Measurements from ENCODE around the gene METRN. TPM values are rescaled to one million over a fixed set of nuclear protein-coding genes. Genes with fewer than 3 reads are reported as not detected.

Gene METRN
- total RNA-seq, 4 donors from 2014 or later: 10.0 to 30.9 (median 15.8) TPM

DNA sequence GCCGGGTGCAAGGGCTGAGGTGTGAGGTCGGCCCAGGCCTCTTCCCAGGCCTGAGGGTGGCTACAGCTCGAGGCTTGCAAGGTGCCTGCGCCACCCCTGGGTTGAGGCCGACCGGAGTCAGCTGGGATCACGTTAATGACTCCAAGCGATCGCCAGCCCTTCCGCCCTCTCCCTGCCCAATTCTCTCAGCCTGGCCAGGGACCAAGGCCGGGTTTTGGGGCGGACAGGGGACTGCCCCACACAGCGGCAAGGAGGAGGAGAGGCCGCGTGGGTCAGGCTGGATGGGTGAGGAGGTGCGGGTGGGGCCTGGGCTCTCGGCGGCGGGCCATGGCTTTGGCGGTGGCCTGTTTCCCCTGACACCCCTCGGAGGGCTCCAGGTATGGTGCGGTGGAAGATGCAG is 21.6 kb upstream of the METRN start:
- H3K4me3 ChIP-seq: no peak overlapping the region
- 13% methylated on average over 9 of the region's 22 CpGs for WGBS
- peak overlapping the region; percentile 32 for H3K27ac ChIP-seq
- DNase-seq (ENCODE audit: low spot score in 2 of 2): no peak
- no peaks in the 10 kb centered on the region for H3K9me3 ChIP-seq
- peaks cover 68% of the 10 kb centered on the region for H3K4me1 ChIP-seq
- H3K27me3 ChIP-seq: peaks cover 66% of the 10 kb centered on the region
- H3K36me3 ChIP-seq: no peaks in the 10 kb centered on the region
- TF ChIP-seq POLR2AphosphoS5 (IDR thresholded peaks at IDR 0.05) (no peak), POLR2A (IDR thresholded peaks at IDR 0.05) (no peak), EP300 (IDR thresholded peaks at IDR 0.05) (no peak)
- TF ChIP-seq, protein P1, sequence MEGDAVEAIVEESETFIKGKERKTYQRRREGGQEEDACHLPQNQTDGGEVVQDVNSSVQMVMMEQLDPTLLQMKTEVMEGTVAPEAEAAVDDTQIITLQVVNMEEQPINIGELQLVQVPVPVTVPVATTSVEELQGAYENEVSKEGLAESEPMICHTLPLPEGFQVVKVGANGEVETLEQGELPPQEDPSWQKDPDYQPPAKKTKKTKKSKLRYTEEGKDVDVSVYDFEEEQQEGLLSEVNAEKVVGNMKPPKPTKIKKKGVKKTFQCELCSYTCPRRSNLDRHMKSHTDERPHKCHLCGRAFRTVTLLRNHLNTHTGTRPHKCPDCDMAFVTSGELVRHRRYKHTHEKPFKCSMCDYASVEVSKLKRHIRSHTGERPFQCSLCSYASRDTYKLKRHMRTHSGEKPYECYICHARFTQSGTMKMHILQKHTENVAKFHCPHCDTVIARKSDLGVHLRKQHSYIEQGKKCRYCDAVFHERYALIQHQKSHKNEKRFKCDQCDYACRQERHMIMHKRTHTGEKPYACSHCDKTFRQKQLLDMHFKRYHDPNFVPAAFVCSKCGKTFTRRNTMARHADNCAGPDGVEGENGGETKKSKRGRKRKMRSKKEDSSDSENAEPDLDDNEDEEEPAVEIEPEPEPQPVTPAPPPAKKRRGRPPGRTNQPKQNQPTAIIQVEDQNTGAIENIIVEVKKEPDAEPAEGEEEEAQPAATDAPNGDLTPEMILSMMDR (IDR thresholded peaks at IDR 0.05): no peak

DNA sequence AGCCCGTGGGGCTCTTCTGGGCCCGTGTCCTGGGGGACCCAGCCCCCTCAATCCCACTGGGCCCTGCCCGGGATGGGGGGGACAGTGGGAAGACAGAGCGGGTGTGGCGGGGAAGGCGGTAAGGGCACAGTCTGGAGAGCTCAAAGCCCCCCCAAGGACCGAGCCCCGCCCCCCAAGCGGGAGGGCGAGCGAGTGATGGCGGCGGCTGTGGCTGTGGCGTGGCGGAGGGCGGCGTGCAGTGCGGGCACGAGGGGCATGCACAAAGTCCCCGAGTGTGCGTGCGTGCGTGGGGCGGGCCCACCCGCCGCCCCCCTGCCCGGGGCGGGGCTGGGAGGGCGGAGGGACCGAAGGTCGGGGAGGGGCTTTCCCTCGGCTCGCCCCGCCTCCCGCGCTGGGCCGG is 21.2 kb upstream of the METRN start:
- H3K27me3 ChIP-seq: peaks cover 68% of the 10 kb centered on the region
- WGBS: 13% methylated on average over 6 of the region's 37 CpGs
- no peaks in the 10 kb centered on the region for H3K9me3 ChIP-seq
- DNase-seq (ENCODE audit: low spot score in 2 of 2): no peak
- TF ChIP-seq POLR2AphosphoS5 (IDR thresholded peaks at IDR 0.05) (no peak), POLR2A (IDR thresholded peaks at IDR 0.05) (no peak), EP300 (IDR thresholded peaks at IDR 0.05) (no peak)
- TF ChIP-seq, protein P1 (IDR thresholded peaks at IDR 0.05): no peak
- H3K36me3 ChIP-seq: no peaks in the 10 kb centered on the region
- H3K27ac ChIP-seq: no peak overlapping the region
- H3K4me1 ChIP-seq: peaks cover 64% of the 10 kb centered on the region
- peak overlapping the region; percentile 50 for H3K4me3 ChIP-seq

DNA sequence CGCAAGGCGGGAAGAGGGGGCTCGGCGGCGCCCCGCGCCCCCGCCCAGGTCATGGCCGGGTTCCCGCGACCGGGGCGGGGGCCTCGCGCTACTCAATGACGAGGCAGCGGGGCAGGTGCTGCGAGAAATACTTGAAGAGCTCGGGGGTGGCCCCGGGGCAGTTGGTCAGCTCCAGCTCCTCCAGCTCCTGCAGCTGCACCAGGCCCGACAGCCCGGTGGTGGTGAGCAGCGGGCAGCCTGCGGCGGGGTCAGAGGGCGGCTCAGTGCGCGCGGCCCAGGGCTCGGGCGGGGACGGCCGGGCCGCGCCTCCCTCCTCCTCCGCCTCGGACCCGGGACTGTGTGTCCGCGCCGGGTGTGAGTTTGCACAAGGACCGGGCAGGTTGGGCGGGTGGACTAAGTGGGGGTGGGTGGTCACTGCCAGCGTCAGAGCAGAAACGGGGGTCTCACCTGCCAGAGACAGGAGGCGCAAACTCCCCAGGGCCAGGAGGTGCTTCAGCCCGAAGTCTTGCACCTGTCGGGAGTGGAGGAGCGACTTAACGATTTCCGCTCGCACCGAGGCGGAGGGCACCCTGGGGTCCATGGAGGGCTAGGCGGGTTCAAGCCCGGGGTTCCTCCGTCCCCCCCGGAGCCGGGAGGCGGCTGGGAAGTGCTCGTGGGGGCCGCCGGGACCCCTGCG is 20.6 kb upstream of the METRN start:
- no peaks in the 10 kb centered on the region for H3K9me3 ChIP-seq
- TF ChIP-seq, protein P1 (IDR thresholded peaks at IDR 0.05): no peak
- TF ChIP-seq POLR2AphosphoS5 (IDR thresholded peaks at IDR 0.05) (no peak), EP300 (IDR thresholded peaks at IDR 0.05) (no peak), POLR2A (IDR thresholded peaks at IDR 0.05) (no peak)
- DNase-seq (ENCODE audit: low spot score in 2 of 2): no peak
- WGBS: 5% methylated on average over 10 of the region's 64 CpGs
- H3K27ac ChIP-seq: peak overlapping the region; percentile 22
- H3K27me3 ChIP-seq: peaks cover 73% of the 10 kb centered on the region
- H3K36me3 ChIP-seq: no peaks in the 10 kb centered on the region
- peaks cover 58% of the 10 kb centered on the region for H3K4me1 ChIP-seq
- peak overlapping the region; percentile 50 for H3K4me3 ChIP-seq

DNA sequence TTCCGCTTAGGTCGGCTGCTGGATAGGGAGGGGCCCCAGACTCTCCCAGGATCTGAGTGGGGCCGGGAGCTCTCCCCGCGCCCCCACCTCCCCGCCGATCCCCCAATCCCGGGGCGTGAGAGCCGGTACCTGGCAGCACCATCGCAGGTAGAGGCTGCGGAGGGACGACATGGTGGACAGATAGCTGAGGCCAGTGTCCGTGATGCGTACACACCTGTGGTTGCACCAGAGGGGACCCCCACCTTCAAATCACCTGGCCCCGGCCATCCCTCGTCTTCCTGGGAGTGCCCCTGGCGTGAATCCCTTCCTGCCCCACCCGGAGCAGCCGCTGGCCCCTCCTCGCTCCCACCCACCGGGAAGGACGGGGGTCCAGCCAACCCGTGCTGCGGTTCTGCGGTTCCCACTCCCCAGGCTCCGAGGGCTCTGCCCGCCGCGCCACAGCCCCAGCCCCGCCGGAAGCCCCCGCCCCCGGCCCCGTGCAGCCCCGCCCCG is 20.0 kb upstream of the METRN start:
- Histone ChIP-seq H3K27ac (peak overlapping the region; percentile 22), H3K9me3 (no peaks in the 10 kb centered on the region), H3K27me3 (peaks cover 79% of the 10 kb centered on the region), H3K4me3 (peak overlapping the region; percentile 50), H3K36me3 (no peaks in the 10 kb centered on the region), H3K4me1 (peaks cover 53% of the 10 kb centered on the region)
- no peak for DNase-seq (ENCODE audit: low spot score in 2 of 2)
- TF ChIP-seq, protein P1 (IDR thresholded peaks at IDR 0.05): no peak
- TF ChIP-seq POLR2AphosphoS5 (IDR thresholded peaks at IDR 0.05) (no peak), EP300 (IDR thresholded peaks at IDR 0.05) (no peak), POLR2A (IDR thresholded peaks at IDR 0.05) (no peak)
- WGBS: 2% methylated on average over 21 of the region's 37 CpGs

DNA sequence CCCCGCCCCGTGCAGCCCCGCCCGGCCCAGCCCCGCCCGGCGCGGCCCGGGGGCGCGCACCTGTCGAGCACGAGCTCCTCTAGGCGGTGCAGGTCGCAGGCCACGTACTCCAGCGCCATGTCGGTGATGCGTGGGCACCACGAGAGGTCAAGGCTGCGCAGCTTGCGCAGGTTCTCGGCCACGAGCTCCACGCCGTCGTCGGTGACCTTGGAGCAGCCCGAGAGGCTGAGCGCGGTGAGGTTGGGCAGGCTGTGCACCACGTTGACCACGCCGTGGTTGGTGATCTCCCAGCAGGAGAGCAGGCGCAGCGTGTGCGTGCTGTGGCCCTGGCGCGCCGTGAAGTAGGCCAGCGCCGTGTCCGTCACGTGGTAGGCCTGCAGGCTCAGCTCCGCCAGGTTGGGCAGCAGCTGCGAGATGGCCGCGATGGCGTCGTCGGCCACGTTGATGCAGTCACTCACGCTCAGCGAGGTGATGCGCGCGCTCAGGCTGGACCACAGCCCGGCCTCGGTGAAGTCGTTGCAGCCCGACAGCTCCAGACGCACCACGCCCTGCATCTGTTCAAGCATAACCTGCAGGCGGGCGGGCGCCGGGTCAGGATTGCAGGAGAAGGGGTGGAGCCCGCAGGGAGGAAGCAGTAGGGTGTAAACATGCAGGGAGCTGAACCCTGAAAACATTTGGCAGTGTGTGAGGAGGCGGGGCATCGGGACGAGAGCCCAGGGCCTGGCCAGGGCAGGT is 19.4 kb upstream of the METRN start:
- TF ChIP-seq POLR2A (IDR thresholded peaks at IDR 0.05) (no peak), POLR2AphosphoS5 (IDR thresholded peaks at IDR 0.05) (peak in 2 of 3 donors; percentile 16 to 45)
- Histone ChIP-seq H3K4me1 (peaks cover 53% of the 10 kb centered on the region), H3K27me3 (peaks cover 85% of the 10 kb centered on the region), H3K9me3 (no peaks in the 10 kb centered on the region), H3K27ac (peak overlapping the region; percentile 82), H3K36me3 (no peaks in the 10 kb centered on the region), H3K4me3 (peak overlapping the region; percentile 50)
- DNase-seq (ENCODE audit: low spot score in 2 of 2): peak in 1 of 2 donors; percentile 89
- WGBS: 6% methylated on average over 17 of the region's 71 CpGs
